SU-DHL-6 (cell line): ENCODE measurements around the gene RAB38.
A peak's percentile ranks its signal among the peaks of the same experiment; 100 is the strongest.

ENCODE experiments used
- EZH2phosphoT487 ChIP-seq: fragments of 200-600 bp; sonication (generic), shearing (Covaris generic); conservative IDR thresholded peaks from 2 replicates; pipeline ENCODE4 v1.6.1; 2018; ENCODE audit warnings: mild to moderate bottlenecking, antibody characterized with exemption, low read length, moderate library complexity, mixed read lengths
- TF ChIP-seq, protein P1 (sequence below): fragments of 200-600 bp; sonication (generic); IDR thresholded peaks from one replicate; pipeline ENCODE4 v1.5.1; 2017; ENCODE audit warnings: antibody characterized with exemption, mild to moderate bottlenecking, low read length, moderate library complexity; ENCODE audit not compliant: insufficient read depth, poor library complexity, severe bottlenecking

DNA sequence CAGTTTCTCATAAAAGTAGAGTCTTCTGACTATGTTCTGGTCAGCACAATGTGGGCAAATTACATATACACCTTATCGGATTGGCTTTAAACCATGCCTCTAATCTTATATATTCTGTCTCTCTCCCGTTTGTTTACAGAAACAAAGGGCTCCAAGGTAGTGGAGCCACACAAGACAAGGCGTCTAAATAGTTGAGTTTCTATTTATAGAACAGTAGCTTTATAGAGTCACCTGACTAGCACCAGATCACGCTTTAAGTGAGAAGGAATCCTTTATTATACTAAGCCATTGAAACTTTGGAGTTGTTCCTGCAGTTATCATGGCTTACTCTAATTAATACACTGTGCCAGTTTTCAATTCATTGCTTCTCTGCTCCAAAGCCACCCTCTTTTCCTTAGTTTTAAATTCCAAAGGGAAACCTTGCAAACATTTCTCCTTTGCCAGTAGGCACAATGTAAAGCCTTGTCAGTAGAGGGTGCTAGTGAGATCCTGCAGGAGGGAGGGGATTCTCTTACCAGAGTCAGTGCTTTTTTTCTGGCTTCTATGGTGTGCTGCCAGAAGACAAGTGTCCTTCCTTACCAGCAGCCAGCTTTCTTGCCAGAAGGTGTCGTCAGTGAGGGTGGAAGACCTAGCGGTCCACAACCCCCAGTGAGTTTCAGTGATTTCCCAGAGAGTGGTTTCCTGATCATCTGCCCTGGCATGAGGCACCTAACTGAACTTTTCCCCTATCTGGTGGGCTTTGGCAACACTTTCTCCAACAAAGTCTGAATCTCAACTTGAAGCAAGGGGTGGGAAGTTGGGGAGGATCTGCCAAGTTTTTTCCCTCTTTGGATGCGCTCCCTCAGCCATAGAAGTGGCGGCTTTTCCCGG is 71.7 kb downstream of the RAB38 start:
- no peak for TF ChIP-seq EZH2phosphoT487
- TF ChIP-seq, protein P1, sequence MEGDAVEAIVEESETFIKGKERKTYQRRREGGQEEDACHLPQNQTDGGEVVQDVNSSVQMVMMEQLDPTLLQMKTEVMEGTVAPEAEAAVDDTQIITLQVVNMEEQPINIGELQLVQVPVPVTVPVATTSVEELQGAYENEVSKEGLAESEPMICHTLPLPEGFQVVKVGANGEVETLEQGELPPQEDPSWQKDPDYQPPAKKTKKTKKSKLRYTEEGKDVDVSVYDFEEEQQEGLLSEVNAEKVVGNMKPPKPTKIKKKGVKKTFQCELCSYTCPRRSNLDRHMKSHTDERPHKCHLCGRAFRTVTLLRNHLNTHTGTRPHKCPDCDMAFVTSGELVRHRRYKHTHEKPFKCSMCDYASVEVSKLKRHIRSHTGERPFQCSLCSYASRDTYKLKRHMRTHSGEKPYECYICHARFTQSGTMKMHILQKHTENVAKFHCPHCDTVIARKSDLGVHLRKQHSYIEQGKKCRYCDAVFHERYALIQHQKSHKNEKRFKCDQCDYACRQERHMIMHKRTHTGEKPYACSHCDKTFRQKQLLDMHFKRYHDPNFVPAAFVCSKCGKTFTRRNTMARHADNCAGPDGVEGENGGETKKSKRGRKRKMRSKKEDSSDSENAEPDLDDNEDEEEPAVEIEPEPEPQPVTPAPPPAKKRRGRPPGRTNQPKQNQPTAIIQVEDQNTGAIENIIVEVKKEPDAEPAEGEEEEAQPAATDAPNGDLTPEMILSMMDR = peak; percentile 77
